ENCODE data around the gene CNTN4. TPM values are rescaled to one million over a fixed set of nuclear protein-coding genes. Genes with fewer than 3 reads are reported as not detected.

Gene CNTN4
- polyA plus RNA-seq, 1 experiment: not detected

DNA sequence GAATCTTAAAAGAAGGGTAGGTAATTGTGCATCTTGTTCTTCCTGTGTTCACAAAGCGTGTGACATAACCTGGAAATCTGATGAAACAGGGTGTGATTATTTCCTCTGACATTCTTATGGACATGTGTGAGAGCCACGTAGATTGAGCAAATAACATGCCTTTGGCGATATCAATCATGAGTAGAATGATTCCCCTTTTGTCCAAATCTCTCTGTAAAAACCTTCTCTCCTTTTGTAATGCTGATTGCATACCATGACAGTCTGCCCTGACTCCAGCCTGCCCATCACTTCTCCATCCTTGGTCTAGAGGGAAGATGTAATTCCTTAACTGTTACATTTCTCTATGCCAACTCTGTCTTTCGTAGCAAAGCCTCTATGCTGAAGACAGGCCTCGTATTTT is 896.5 kb downstream of the CNTN4 start:
- Histone ChIP-seq H3K4me3 (ENCODE audit: low read depth, low read length) (no peak overlapping the region), H3K9me3 (ENCODE audit: control insufficient read depth, insufficient read depth, low read length) (peaks cover 3% of the 10 kb centered on the region; the same call in 1 of the 2 replicates), H3K27ac (ENCODE audit: low read depth, low read length) (no peak overlapping the region), H3K27me3 (ENCODE audit: control insufficient read depth, insufficient read depth, low read length) (no peaks in the 10 kb centered on the region)
- ChIA-PET CTCF (no interaction called here), POLR2A (no interaction called here)
- DNase-seq (ENCODE audit: low read depth, low spot score): no peak
- TF ChIP-seq, protein P1, sequence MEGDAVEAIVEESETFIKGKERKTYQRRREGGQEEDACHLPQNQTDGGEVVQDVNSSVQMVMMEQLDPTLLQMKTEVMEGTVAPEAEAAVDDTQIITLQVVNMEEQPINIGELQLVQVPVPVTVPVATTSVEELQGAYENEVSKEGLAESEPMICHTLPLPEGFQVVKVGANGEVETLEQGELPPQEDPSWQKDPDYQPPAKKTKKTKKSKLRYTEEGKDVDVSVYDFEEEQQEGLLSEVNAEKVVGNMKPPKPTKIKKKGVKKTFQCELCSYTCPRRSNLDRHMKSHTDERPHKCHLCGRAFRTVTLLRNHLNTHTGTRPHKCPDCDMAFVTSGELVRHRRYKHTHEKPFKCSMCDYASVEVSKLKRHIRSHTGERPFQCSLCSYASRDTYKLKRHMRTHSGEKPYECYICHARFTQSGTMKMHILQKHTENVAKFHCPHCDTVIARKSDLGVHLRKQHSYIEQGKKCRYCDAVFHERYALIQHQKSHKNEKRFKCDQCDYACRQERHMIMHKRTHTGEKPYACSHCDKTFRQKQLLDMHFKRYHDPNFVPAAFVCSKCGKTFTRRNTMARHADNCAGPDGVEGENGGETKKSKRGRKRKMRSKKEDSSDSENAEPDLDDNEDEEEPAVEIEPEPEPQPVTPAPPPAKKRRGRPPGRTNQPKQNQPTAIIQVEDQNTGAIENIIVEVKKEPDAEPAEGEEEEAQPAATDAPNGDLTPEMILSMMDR (IDR thresholded peaks at IDR 0.05; ENCODE audit: low read depth, low read length): no peak

DNA sequence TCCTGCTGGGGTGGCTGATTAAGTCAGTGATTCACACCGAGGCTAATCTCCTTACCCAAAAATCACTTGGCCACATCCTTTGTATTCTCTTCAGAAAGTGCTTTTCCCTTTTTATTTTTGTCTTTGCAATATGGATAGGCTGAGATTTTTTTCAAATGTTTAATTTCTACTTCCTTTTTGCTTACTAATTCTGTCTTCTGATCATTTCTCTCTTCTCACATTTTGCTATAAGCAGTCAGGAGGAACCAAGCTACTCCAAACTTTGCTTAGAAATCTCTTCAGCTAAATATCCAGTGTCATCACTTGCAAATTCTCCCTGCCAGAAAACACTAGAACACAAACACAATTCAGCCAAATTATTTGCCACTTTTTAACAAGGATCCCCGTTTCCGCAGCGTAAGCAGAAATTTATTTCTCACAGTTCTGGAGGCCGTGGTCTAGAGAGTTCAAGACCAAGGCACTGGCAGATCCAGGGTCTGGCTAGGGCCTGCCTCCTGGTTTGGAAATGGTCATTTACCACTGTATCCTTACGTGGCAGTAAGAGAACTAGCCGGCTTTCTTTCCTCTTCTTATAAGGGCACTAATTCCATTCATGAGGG is 906.6 kb downstream of the CNTN4 start:
- ChIA-PET POLR2A (no interaction called here), CTCF (no interaction called here)
- no peak for DNase-seq (ENCODE audit: low read depth, low spot score)
- H3K9me3 ChIP-seq (ENCODE audit: control insufficient read depth, insufficient read depth, low read length): peaks cover 14% of the 10 kb centered on the region
- H3K27me3 ChIP-seq (ENCODE audit: control insufficient read depth, insufficient read depth, low read length): no peaks in the 10 kb centered on the region
- TF ChIP-seq, protein P1 (IDR thresholded peaks at IDR 0.05; ENCODE audit: low read depth, low read length): no peak
- no peak overlapping the region for H3K27ac ChIP-seq (ENCODE audit: low read depth, low read length)
- no peak overlapping the region for H3K4me3 ChIP-seq (ENCODE audit: low read depth, low read length)

DNA sequence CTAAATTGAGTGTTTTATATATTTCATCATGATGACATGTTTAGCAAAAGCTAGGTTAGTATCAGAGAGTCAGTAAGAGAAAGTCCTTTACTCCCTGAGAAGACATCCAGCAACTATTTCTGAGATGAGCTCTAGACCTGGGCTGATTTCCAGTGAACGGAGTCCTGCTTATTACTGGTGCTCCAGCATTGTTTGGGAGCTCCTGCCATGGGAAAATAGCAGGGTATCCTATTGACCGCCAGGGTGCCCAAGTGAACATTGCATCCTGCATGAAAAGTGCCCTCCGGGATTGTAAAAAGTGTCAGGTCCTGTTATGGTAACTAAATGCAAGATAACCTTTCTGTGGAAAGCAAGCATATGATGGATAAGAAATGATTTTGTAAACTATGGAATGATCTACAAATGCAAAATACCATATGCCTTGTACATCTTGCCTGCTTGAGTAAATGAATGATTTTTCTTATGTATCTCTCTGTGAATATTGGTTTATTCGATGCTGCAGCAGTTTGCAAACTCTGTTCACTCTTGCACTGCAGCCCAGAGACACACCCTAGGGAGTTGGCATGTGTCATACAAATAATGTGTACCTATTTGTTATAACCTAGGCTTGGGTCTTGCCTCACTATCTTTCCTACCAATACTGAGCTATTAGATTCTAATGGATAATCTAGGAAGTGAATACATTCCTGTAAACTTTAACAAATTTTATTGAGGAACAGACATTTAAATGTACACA is 914.8 kb downstream of the CNTN4 start:
- Histone ChIP-seq H3K27me3 (ENCODE audit: control insufficient read depth, insufficient read depth, low read length) (no peaks in the 10 kb centered on the region), H3K4me3 (ENCODE audit: low read depth, low read length) (no peak overlapping the region), H3K27ac (ENCODE audit: low read depth, low read length) (no peak overlapping the region), H3K9me3 (ENCODE audit: control insufficient read depth, insufficient read depth, low read length) (peaks cover 5% of the 10 kb centered on the region)
- no peak for DNase-seq (ENCODE audit: low read depth, low spot score)
- POLR2A ChIA-PET: no interaction called here
- TF ChIP-seq, protein P1 (IDR thresholded peaks at IDR 0.05; ENCODE audit: low read depth, low read length): no peak
- CTCF ChIA-PET: interaction anchor here (0.6 kb wide), 1 partner anchor 875 kb away, joined by 3 read pairs; no protein-coding TSS in a partner anchor

DNA sequence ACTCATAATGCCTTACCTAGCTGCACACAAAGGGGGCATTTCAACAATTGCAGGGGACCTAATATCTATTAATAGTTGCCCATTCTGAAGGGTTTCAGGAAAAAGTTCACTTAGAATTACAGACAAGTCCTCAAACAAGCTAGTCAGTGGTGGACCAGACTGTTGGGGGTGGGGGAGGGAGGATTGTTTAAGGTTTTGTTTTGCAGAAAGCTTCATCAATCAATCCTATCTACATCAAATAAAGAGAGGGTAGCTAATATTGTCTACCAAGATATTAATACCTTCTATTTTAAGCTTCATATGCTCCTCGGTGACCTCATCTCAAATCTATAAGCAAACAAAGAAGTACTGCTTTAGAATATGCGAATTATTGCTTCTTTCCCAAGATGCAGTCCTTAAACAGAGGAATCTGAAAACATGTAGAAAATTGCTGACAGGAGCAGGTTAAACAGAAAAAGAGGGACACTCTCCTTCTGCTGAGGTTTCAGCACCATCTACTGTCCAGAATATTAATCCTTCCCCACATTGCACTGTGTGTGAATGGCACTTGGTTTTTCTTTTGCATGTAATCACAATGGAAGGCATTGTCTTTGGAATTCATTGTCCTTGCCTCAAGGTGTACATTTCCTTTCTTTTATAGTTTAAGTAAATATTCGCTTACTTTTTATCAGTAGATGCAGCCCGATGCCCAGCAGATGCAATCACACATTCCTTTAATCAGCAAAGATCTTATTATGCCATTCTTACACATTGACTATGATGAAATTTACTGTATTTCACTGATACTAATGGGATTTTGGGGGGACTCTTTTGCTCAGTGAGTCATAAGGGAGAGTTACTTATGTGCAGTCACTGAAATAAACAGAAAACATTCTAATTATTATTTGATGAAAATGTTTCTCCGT is 916.8 kb downstream of the CNTN4 start:
- ChIA-PET POLR2A (no interaction called here), CTCF (no interaction called here)
- no peak for DNase-seq (ENCODE audit: low read depth, low spot score)
- Histone ChIP-seq H3K4me3 (ENCODE audit: low read depth, low read length) (no peak overlapping the region), H3K27ac (ENCODE audit: low read depth, low read length) (no peak overlapping the region), H3K27me3 (ENCODE audit: control insufficient read depth, insufficient read depth, low read length) (no peaks in the 10 kb centered on the region), H3K9me3 (ENCODE audit: control insufficient read depth, insufficient read depth, low read length) (no peaks in the 10 kb centered on the region)
- TF ChIP-seq, protein P1 (IDR thresholded peaks at IDR 0.05; ENCODE audit: low read depth, low read length): no peak
